ENCODE data around the gene FSTL4. TPM values are rescaled to one million over a fixed set of nuclear protein-coding genes. Genes with fewer than 3 reads are reported as not detected.

The FSTL4 gene
- total and polyA plus RNA-seq, 4 donors = 2.3 to 6.4 (median 5.5) TPM

DNA sequence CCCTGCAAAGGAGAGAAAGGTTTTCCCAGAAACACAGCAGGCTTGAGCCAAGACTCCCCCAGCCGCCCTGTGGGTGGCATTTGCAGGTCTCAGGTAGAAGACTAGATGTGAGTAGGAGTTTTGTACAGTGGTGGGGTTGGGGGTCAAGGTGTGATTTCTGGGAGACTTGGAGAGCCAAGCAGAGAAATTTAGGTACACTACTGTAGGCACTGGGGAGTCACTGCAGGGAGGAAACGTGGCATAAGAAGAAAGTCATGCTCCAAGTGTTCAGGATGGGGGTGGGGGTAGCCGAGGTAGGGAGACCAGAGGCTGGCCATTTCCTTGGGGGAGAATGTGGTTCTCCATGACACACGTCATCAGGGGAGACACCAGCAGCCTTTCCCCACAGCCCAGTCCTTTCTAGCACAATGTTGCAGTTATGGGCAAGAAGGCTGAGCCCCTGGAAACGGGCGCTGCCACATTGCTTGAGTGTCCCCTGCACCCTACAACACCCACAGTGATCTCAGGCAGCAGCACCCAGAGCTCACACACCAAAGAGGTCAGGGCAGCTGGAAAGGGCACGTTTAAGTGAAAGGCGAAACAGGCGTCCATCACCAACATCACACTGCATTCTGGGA is 210.5 kb downstream of the FSTL4 start:
- WGBS (ENCODE audit: insufficient coverage) = 98% methylated on average over 5 of the region's 9 CpGs
- H3K4me1 ChIP-seq (ENCODE audit: control insufficient read depth, insufficient read depth, low read length) = peaks cover 4% of the 10 kb centered on the region
- no peak overlapping the region for H3K4me3 ChIP-seq (ENCODE audit: low read depth, low read length)
- peaks cover 2% of the 10 kb centered on the region for H3K27me3 ChIP-seq (ENCODE audit: control insufficient read depth, insufficient read depth, low read length)
- H3K27ac ChIP-seq (ENCODE audit: low read depth, low read length) = no peak overlapping the region
- no peaks in the 10 kb centered on the region for H3K9me3 ChIP-seq (ENCODE audit: control insufficient read depth, insufficient read depth, low read length)
- DNase-seq (ENCODE audit: low read depth in 4 of 6, low spot score in 6 of 6) = no peak
- no peaks in the 10 kb centered on the region for H3K36me3 ChIP-seq (ENCODE audit: control insufficient read depth, insufficient read depth, low read length)

DNA sequence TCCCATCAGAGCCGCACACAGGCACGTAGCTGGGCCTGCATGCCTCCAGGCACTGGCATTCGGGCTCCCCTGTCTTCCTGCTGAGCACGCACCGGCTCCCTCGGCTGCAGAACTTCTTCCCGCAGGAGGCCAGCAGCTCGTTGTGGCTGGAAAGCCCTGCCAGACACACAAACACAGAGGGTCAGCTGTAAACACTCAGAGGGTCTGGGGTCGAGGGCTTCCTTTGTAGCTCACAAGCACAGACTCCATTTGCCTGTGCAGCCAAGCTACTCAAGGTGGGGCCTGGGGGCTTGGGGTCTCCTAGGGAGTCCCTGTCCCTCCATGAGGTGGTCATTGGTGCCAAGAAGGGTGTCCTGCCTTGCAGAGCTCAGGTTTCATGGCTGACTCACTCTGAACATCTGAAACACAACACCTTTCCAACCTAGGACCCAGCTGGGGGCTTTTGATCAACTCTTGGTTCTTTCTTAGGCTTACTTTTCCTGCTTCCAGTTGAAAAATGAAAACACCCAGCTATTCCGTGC is 211.4 kb downstream of the FSTL4 start:
- no peak for DNase-seq (ENCODE audit: low read depth in 4 of 6, low spot score in 6 of 6)
- peaks cover 11% of the 10 kb centered on the region for H3K4me1 ChIP-seq (ENCODE audit: control insufficient read depth, insufficient read depth, low read length)
- 54% methylated on average over 9 of the region's 10 CpGs for WGBS (ENCODE audit: insufficient coverage)
- no peaks in the 10 kb centered on the region for H3K36me3 ChIP-seq (ENCODE audit: control insufficient read depth, insufficient read depth, low read length)
- H3K9me3 ChIP-seq (ENCODE audit: control insufficient read depth, insufficient read depth, low read length) = no peaks in the 10 kb centered on the region
- H3K27me3 ChIP-seq (ENCODE audit: control insufficient read depth, insufficient read depth, low read length) = peaks cover 2% of the 10 kb centered on the region
- no peak overlapping the region for H3K27ac ChIP-seq (ENCODE audit: low read depth, low read length)
- H3K4me3 ChIP-seq (ENCODE audit: low read depth, low read length) = no peak overlapping the region

DNA sequence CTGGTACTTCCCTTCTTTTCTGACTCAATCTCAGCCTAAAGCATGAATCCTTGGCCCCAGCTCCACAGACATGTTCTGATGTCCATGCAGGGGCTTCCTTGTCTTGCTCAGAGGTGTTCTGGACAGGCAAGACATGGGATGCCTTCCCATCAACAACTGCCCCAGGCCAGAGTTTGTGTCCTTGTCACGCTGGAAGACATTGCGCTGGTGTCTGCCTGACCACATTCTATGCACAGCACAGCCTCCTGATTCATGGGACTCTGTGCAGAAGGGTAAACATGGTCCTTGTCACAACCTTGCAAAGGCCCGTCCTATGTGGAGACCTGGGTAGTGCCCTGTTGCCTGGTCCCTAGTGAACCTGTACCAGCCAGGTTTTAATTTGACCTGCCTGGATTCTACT is 212.2 kb downstream of the FSTL4 start:
- Histone ChIP-seq H3K27me3 (ENCODE audit: control insufficient read depth, insufficient read depth, low read length) (peaks cover 2% of the 10 kb centered on the region), H3K9me3 (ENCODE audit: control insufficient read depth, insufficient read depth, low read length) (no peaks in the 10 kb centered on the region), H3K27ac (ENCODE audit: low read depth, low read length) (no peak overlapping the region), H3K4me1 (ENCODE audit: control insufficient read depth, insufficient read depth, low read length) (peaks cover 11% of the 10 kb centered on the region), H3K4me3 (ENCODE audit: low read depth, low read length) (no peak overlapping the region), H3K36me3 (ENCODE audit: control insufficient read depth, insufficient read depth, low read length) (no peaks in the 10 kb centered on the region)
- no peak for DNase-seq (ENCODE audit: low read depth in 4 of 6, low spot score in 6 of 6)
- 97% methylated on average over 3 of the region's 3 CpGs for WGBS (ENCODE audit: insufficient coverage)

DNA sequence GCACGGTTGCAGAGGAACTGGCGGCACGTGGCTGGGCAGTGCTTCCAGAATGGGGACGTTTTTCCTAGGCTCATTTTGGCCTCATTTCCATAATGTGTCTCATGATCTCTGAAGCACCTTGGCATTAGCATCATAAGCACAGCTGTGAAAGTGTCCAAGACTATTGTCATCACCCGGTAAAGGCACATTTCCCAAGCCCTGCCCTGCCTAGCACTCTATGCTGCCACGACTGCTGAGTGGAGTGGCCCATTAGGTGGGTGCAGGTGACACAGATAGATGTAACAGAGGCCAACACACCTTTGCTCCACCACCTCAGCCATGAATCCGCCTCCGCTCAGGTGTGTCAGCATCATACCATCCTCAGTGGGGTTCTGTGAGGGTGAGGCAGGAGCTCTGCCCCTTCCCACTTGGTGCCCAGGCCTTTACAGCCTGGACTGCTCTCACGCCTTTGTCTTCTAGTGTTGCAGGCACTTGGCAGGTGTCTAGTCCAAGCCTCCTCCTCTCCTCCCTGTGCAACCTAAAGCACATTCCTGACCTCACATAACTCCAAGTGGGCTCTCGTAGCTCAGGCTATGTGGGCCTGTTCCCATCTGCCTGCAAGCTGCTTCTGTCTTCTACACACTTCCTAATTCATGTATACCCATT is 213.0 kb downstream of the FSTL4 start:
- Histone ChIP-seq H3K36me3 (ENCODE audit: control insufficient read depth, insufficient read depth, low read length) (no peaks in the 10 kb centered on the region), H3K9me3 (ENCODE audit: control insufficient read depth, insufficient read depth, low read length) (no peaks in the 10 kb centered on the region), H3K4me1 (ENCODE audit: control insufficient read depth, insufficient read depth, low read length) (peaks cover 11% of the 10 kb centered on the region), H3K27me3 (ENCODE audit: control insufficient read depth, insufficient read depth, low read length) (peaks cover 2% of the 10 kb centered on the region), H3K4me3 (ENCODE audit: low read depth, low read length) (no peak overlapping the region), H3K27ac (ENCODE audit: low read depth, low read length) (no peak overlapping the region)
- DNase-seq (ENCODE audit: low read depth in 4 of 6, low spot score in 6 of 6) = no peak
- 77% methylated on average over 6 of the region's 10 CpGs for WGBS (ENCODE audit: insufficient coverage)

DNA sequence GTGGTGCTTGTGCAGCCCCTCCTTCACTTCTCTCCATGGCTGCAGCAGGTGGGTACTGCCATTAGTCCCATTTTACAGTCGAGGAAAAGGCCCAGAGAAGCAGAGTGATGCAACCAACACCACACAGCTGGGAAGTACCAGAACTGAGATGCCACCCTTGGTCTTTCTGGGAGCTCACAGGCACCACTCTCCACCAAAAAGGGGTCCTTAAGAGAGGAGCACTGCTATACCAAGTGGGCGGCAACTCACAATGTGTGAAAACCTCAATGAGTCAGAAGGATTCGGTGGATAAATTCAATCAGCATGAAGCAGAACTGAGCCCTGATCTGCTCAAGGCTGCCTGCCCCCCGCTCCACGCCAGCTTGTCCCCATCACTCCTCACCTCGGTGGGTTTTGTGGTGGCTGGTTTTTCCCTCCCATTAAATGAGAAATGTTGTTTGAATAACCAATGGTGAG is 213.7 kb downstream of the FSTL4 start:
- Histone ChIP-seq H3K36me3 (ENCODE audit: control insufficient read depth, insufficient read depth, low read length) (no peaks in the 10 kb centered on the region), H3K27ac (ENCODE audit: low read depth, low read length) (no peak overlapping the region), H3K4me3 (ENCODE audit: low read depth, low read length) (no peak overlapping the region), H3K4me1 (ENCODE audit: control insufficient read depth, insufficient read depth, low read length) (peaks cover 11% of the 10 kb centered on the region), H3K27me3 (ENCODE audit: control insufficient read depth, insufficient read depth, low read length) (peaks cover 2% of the 10 kb centered on the region), H3K9me3 (ENCODE audit: control insufficient read depth, insufficient read depth, low read length) (no peaks in the 10 kb centered on the region)
- WGBS (ENCODE audit: insufficient coverage) = 82% methylated on average over 4 of the region's 6 CpGs
- no peak for DNase-seq (ENCODE audit: low read depth in 4 of 6, low spot score in 6 of 6)

DNA sequence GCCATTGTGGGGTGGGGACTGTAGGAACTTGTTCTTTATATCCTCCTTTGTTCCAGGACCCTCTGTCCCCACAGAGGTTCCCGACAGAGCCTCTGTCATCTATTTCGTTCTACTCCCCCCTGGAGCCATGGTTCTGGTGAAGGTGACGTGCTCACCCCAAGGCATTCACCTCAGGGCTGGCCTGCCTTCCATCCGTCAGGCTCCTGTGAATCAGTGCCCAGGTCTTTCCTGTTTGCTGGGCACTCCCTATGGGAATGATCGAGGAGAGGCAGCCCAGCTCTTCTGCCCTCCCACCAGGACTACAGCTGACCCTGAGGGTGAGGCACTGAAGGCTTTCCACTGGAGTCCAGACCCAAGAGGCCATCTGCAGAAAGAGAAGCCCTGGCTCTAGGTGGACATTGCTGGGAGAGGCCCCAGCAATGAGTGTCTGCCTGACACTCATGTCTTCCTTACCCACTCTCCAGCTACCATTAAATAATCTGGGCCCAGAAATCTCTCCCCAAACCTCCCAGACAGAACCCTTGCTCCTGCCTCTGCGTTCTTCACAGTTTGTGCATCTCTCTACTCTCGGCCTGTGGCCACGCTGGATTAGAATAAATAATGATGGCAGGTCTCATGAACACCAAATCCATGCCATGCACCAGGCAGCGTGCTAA is 214.2 kb downstream of the FSTL4 start:
- Histone ChIP-seq H3K9me3 (ENCODE audit: control insufficient read depth, insufficient read depth, low read length) (no peaks in the 10 kb centered on the region), H3K36me3 (ENCODE audit: control insufficient read depth, insufficient read depth, low read length) (no peaks in the 10 kb centered on the region), H3K4me3 (ENCODE audit: low read depth, low read length) (no peak overlapping the region), H3K27ac (ENCODE audit: low read depth, low read length) (no peak overlapping the region), H3K4me1 (ENCODE audit: control insufficient read depth, insufficient read depth, low read length) (peaks cover 8% of the 10 kb centered on the region), H3K27me3 (ENCODE audit: control insufficient read depth, insufficient read depth, low read length) (peaks cover under 1% of the 10 kb centered on the region)
- no peak for DNase-seq (ENCODE audit: low read depth in 4 of 6, low spot score in 6 of 6)
- 76% methylated on average over 9 of the region's 9 CpGs for WGBS (ENCODE audit: insufficient coverage)

DNA sequence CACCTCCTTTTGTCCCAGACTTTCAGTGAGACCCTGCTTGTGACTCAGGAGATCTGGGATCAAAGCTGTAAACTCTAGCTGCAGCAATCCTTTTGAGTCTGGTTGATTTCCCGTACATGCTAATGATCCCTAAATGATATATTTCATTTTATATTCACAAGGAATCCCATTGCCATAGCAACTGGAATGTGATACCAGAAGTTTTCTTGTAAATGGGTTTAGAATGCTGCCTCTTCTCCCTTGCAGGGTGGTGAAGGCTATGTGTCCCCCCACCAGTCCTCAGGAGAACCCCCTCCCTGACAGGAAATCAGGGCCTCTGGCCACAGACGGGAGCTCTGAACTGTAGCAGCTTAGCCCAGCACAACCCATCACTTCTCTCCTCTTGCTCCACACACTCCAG is 215.0 kb downstream of the FSTL4 start:
- no CpG with 5 or more reads among the region's 2 CpGs for WGBS (ENCODE audit: insufficient coverage)

DNA sequence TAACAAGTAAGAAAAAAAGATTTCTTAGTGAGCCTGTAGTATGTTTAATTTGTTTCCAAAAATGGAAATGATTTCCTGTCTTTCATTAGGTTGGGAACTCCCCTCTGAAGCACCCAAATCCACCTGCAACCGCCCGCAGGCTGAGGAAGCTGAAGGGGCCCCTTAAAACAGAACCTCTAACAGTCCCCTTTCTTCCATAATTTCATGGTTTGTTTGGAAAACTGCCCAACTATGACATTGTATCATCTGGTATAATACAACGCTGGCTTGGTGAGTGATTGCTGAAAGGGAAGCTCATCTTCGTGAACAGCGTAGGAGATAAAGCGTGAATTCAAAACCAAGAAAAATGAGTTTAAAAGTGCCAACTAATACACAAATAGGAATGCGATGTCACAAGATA is 215.5 kb downstream of the FSTL4 start:
- Histone ChIP-seq H3K4me3 (ENCODE audit: low read depth, low read length) (no peak overlapping the region), H3K27ac (ENCODE audit: low read depth, low read length) (no peak overlapping the region), H3K4me1 (ENCODE audit: control insufficient read depth, insufficient read depth, low read length) (peaks cover 8% of the 10 kb centered on the region), H3K9me3 (ENCODE audit: control insufficient read depth, insufficient read depth, low read length) (no peaks in the 10 kb centered on the region), H3K27me3 (ENCODE audit: control insufficient read depth, insufficient read depth, low read length) (no peaks in the 10 kb centered on the region), H3K36me3 (ENCODE audit: control insufficient read depth, insufficient read depth, low read length) (no peaks in the 10 kb centered on the region)
- WGBS (ENCODE audit: insufficient coverage) = no CpG with 5 or more reads among the region's 7 CpGs
- peak in 2 of 6 donors; percentile 39 to 58 for DNase-seq (ENCODE audit: low read depth in 4 of 6, low spot score in 6 of 6)

More for the DNA sequence above, 215.0 kb downstream of the FSTL4 start:
- no peak overlapping the region for H3K4me3 ChIP-seq (ENCODE audit: low read depth, low read length)
- H3K27ac ChIP-seq (ENCODE audit: low read depth, low read length) = no peak overlapping the region
- H3K36me3 ChIP-seq (ENCODE audit: control insufficient read depth, insufficient read depth, low read length) = no peaks in the 10 kb centered on the region
- H3K27me3 ChIP-seq (ENCODE audit: control insufficient read depth, insufficient read depth, low read length) = no peaks in the 10 kb centered on the region
- DNase-seq (ENCODE audit: low read depth in 4 of 6, low spot score in 6 of 6) = peak in 2 of 6 donors; percentile 27 to 63
- no peaks in the 10 kb centered on the region for H3K9me3 ChIP-seq (ENCODE audit: control insufficient read depth, insufficient read depth, low read length)
- H3K4me1 ChIP-seq (ENCODE audit: control insufficient read depth, insufficient read depth, low read length) = peaks cover 8% of the 10 kb centered on the region

DNA sequence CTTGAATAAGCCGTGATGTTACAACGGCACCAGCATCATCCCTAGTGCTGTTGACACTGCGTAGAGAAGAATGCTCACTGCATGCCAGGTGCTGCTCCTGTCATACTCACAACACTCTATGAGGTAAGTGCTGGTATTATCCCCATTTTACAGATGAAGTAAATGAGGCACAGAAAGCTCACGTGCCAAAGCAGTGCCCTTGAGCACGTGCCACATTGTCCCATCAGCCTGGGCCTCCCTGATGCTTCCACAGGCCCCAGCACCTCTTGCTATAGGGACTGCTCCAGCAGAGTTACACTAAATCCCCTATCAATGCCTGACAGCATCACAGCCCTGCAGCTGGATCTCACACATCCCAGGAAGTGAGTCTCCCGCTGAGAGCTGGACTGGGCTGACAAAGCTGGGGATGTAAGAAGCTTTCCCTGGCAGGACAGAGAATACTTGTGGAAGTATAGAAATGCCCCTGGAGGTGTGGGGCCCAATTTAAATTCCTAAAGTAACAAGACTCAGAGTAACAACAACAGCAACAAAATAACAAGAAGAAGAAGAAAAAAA is 216.1 kb downstream of the FSTL4 start:
- no peaks in the 10 kb centered on the region for H3K9me3 ChIP-seq (ENCODE audit: control insufficient read depth, insufficient read depth, low read length)
- peak in 1 of 6 donors; percentile 47 for DNase-seq (ENCODE audit: low read depth in 4 of 6, low spot score in 6 of 6)
- no peaks in the 10 kb centered on the region for H3K36me3 ChIP-seq (ENCODE audit: control insufficient read depth, insufficient read depth, low read length)
- H3K27me3 ChIP-seq (ENCODE audit: control insufficient read depth, insufficient read depth, low read length) = no peaks in the 10 kb centered on the region
- no peak overlapping the region for H3K4me3 ChIP-seq (ENCODE audit: low read depth, low read length)
- peaks cover 8% of the 10 kb centered on the region for H3K4me1 ChIP-seq (ENCODE audit: control insufficient read depth, insufficient read depth, low read length)
- 48% methylated on average over 2 of the region's 6 CpGs for WGBS (ENCODE audit: insufficient coverage)
- H3K27ac ChIP-seq (ENCODE audit: low read depth, low read length) = no peak overlapping the region
